ENCODE results near the gene LRIT2.

LRIT2 gene

GRCh38 chr10:84208023-84208422 lies 17.3 kb downstream of the LRIT2 start:
- ChIA-PET CTCF (interaction anchor here (1.6 kb wide), 2 partner anchors 60 to 329 kb away, joined by 5 to 7 read pairs; no protein-coding TSS in a partner anchor), POLR2A (interaction anchor here (0.6 kb wide), 1 partner anchor 42 kb away, joined by 3 read pairs; no protein-coding TSS in a partner anchor)
- TF ChIP-seq CTCF (IDR thresholded peaks at IDR 0.05; ENCODE audit: insufficient read depth, low read length, missing control alignments): no peak
- DNase-seq (ENCODE audit: low read depth, low spot score): no peak
- H3K4me3 ChIP-seq (ENCODE audit: low read depth, low read length): no peak overlapping the region

GRCh38 chr10:84205853-84206525 lies 19.4 kb downstream of the LRIT2 start:
- no peak for TF ChIP-seq CTCF (IDR thresholded peaks at IDR 0.05; ENCODE audit: insufficient read depth, low read length, missing control alignments)
- POLR2A ChIA-PET: no interaction called here
- CTCF ChIA-PET: interaction anchor here (0.7 to 1.5 kb wide), 4 partner anchors 24 to 331 kb away, joined by 3 to 5 read pairs (median 3); no protein-coding TSS in a partner anchor
- H3K4me3 ChIP-seq (ENCODE audit: low read depth, low read length): no peak overlapping the region
- DNase-seq (ENCODE audit: low read depth, low spot score): no peak

- TF ChIP-seq CTCF (IDR thresholded peaks at IDR 0.05; ENCODE audit: insufficient read depth, low read length, missing control alignments): peak; percentile 77
- CTCF ChIA-PET: interaction anchor here (0.7 to 1.5 kb wide), 3 partner anchors 24 to 332 kb away, joined by 3 to 5 read pairs (median 3); no protein-coding TSS in a partner anchor
- H3K4me3 ChIP-seq (ENCODE audit: low read depth, low read length): no peak overlapping the region
- no peak for DNase-seq (ENCODE audit: low read depth, low spot score)
- POLR2A ChIA-PET: no interaction called here
Observed at GRCh38 chr10:84205049-84205852, 20.1 kb downstream of the LRIT2 start.

- ChIA-PET CTCF (interaction anchor here (1.1 kb wide), 1 partner anchor 23 kb away, joined by 3 read pairs; no protein-coding TSS in a partner anchor), POLR2A (no interaction called here)
- no peak for DNase-seq (ENCODE audit: low read depth, low spot score)
- no peak for TF ChIP-seq CTCF (IDR thresholded peaks at IDR 0.05; ENCODE audit: insufficient read depth, low read length, missing control alignments)
- H3K4me3 ChIP-seq (ENCODE audit: low read depth, low read length): no peak overlapping the region
Observed at GRCh38 chr10:84204610-84205009, 20.7 kb downstream of the LRIT2 start.

- peak; percentile 16 for TF ChIP-seq CTCF (IDR thresholded peaks at IDR 0.05; ENCODE audit: insufficient read depth, low read length, missing control alignments)
- H3K4me3 ChIP-seq (ENCODE audit: low read depth, low read length): no peak overlapping the region
- POLR2A ChIA-PET: no interaction called here
- DNase-seq (ENCODE audit: low read depth, low spot score): no peak
- CTCF ChIA-PET: no interaction called here
Observed at GRCh38 chr10:84204122-84204521, 21.2 kb downstream of the LRIT2 start.

- ChIA-PET POLR2A (no interaction called here), CTCF (no interaction called here)
- no peak overlapping the region for H3K4me3 ChIP-seq (ENCODE audit: low read depth, low read length)
- no peak for TF ChIP-seq CTCF (IDR thresholded peaks at IDR 0.05; ENCODE audit: insufficient read depth, low read length, missing control alignments)
- DNase-seq (ENCODE audit: low read depth, low spot score): no peak
Observed at GRCh38 chr10:84202349-84202748, 23.0 kb downstream of the LRIT2 start.
